T-helper 2 cell treated with Interferon-gamma antibody and Interleukin-4, amounts not matched to agents 100 ng/mL and 5 ng/mL, for 36 hours (primary cell): ENCODE data around the gene REC8. TPM values are rescaled to one million over a fixed set of nuclear protein-coding genes. Genes with fewer than 3 reads are reported as not detected.

Source experiments
- intact Hi-C: fragments of 100-400 bp; cut with micrococcal nuclease; formaldehyde crosslinking; loops from one replicate; pipeline ENCODE4 v1.15.1; 2023
- total RNA-seq: library from RNA; stranded (reverse); gene quantifications from 2 replicates; pipeline ENCODE4 v1.2.3, GENCODE V29; 2022

REC8 gene, protein sequence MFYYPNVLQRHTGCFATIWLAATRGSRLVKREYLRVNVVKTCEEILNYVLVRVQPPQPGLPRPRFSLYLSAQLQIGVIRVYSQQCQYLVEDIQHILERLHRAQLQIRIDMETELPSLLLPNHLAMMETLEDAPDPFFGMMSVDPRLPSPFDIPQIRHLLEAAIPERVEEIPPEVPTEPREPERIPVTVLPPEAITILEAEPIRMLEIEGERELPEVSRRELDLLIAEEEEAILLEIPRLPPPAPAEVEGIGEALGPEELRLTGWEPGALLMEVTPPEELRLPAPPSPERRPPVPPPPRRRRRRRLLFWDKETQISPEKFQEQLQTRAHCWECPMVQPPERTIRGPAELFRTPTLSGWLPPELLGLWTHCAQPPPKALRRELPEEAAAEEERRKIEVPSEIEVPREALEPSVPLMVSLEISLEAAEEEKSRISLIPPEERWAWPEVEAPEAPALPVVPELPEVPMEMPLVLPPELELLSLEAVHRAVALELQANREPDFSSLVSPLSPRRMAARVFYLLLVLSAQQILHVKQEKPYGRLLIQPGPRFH
- 66.0 and 68.7 TPM in 2 replicates for total RNA-seq

DNA sequence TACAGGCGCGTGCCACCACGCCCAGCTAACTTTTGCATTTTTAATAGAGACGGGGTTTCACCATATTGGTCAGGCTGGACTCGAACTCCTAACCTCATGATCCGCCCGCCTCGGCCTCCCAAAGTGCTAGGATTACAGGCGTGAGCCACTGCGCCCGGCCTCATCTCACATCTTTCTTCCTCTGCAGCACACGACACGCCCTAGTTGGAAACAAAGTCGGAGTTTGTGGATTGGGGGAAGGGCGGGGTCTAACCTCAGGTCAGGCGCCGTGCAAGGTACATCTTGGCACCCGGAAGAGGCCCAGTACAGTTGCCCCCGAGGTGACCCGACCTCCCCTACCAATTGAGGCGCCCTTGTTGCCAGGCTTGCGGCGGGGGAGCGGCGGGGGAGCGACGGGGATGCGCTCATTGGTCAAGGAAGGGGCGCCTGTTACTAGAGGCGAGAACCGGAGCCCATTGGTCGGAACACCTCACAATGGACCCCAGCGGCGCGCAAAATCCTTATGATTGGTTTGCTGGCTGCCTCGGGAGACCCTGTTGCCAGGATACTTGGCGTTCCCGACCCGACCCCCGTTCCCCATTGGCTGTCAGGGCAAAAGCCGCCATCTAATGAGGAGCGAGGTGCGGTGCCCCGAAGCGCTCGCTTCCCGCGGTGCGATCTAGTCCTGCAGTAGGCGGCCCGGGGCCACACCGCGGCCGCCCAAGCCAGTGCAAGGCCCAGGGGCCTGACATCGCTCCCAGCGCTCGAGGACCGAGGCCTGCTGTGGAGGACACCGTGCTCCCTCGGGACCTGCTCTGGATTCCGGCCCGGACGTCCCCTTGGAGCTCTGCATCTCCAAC is at the start of gene REC8:
Gene REC8, plus strand, starts transcription at position 659 of the 839 bp plus-strand sequence. CDS start 473 bp downstream, outside the sequence.
- intact Hi-C loops = no loop called here

DNA sequence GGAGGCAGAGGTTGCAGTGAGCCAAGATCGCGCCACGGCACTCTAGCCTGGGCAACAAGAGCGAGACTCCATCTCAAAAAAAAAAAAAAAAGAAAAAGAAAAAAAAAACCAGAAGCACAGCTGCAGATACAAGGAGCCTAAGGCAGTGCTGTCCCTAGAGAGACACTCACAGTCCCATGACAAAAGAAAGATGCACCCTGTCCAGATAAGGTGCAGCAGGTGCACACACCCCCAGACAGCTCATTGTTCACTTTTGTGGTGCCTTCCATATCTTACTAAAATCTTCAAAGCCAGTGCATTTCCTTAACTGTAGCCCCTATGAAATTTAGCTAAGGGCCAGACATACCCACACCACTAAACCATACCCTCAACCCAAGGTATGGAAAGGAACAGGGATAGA is 49.5 kb upstream of the REC8 start:
- intact Hi-C loops = no loop called here

DNA sequence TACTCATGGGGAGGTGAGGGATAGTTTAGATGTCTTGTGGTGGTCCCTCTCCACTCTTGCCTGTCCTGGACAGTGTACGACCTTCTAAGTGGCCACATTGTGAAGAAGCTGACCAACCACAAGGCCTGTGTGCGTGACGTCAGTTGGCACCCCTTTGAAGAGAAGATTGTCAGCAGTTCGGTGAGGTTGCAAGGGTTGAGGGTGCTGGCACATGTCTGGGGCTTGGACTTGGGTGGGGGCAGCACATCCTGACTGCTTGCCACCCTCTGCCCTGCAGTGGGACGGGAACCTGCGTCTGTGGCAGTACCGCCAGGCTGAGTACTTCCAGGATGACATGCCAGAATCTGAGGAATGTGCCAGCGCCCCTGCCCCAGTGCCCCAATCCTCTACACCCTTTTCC is 49.0 kb upstream of the REC8 start:
- intact Hi-C loops = no loop called here

DNA sequence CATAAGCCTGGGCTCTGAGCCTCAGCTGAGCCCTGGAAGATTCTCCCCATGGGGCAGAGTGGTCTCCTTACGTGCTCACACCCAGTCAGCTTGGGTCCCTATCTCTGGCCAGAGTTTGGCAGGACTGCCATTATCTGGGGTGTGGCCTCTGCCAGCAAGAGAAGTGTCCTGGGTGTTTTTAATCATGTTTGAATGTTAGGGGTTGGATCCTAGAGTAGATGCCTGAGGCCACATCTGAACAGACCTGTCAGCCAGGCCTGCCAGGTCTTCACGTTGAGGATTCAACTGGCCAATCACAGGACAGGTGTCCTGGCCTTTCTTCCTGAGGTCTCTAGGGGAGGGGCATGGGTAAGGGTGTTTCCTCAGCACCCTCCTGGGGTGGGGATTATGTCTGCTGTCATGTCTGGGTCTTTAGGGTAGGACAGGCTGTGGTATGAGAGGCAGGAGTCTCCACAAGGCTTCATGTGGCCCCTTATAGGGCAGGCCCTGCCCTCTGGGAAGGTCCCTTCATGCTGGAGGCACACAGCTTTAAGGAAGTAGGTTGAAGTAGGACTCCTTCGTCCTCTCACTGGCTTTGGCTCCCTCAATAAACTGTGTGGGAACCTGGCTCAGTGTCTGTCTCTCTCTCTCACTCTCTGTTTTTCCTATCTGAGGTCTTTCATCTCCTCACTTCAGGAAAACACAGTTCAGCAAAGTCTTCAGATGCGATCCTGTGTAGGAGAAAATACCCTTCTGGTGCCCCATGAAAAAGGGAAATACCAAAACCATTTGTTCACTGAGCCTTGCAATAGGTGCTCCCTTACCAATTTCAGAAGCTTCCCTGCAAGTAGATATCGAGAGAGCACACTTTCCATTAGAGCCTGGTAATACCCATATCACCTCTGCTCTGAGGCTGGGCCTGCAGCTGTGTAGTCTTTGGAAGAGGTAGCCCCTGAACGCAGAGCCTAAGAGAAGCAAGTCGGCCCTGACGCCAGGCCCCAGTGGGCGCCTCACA is 48.2 kb upstream of the REC8 start:
- intact Hi-C loops = no loop called here

DNA sequence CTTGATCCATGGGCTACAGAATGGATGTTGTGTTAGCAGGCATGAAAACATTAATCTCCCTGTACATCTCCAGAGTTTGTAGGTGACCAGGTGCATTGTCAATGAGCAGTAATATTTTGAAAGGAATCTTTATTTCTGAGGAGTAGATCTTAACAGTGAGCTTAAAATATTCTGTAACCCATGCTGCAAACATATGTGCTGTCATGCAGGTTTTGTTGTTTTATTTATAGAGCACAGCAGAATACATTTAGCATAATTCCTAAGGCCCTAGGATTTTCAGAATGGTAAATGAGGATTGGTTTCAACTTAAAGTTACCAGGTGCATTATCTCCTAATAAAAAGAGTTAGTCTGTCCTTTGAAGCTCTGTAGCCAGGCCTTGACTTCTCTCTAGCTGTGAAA is 44.9 kb upstream of the REC8 start:
- intact Hi-C loops = no loop called here

DNA sequence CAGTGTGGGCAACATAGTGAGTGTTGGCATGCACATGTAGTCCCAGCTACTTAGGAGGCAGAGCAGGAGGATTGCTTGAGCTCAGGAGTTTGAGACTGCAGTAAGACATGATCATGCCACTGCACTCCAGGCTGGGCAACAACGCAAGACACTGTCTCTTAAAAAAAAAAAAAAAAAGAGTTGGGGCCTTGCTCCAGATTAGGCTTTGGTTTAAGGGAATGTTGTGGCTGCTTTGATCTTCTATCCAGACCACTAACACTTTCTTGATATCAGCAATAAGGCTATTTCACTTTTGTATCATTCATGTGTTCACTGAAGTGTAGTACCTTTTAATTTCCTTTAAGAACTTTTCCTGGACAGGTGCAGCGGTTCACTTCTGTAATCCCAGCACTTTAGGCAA is 44.2 kb upstream of the REC8 start:
- intact Hi-C loops = no loop called here

DNA sequence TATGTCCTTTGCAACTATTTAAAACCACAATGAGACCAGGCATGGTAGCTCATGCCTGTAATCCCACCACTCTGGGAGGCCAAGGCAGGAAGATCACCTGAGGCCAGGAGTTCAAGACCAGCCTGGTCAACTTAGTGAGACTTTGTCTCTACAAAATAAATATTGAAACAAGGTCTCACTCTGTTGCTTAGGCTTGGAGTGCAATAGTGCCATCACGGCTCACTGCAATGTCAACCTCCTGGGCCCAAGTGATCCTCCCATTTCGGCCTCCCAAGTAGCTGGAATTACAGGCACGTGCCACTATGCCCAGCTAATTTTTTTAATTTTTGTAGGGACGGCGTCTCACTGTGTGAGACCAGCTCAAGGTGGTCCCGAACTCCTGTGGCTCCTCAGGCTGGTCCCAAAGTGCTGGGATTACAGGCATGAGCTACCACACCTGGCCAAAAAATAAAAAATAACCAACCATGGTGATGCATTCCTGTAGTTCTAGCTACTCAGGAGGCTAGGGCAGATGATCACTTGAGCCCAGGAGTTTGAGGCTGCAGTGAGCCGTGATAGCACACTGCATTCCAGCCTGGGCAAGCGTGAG is 42.4 kb upstream of the REC8 start:
- intact Hi-C loops = no loop called here

DNA sequence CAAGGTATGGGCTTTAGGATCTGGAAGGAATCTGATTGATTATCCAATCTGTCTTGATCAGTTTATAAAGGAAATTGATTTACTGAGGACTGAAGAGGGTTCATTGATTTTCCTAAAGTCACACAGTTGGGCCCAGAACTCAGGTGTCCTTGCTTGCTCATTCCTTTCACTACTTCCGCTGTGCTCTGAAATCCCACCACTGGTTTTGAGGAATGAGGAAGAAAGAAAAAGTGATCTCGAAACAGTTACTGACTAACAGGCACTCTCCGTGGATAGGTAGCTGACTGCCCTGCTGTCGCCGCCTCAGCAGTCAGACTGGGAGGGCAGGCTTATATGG is 41.5 kb upstream of the REC8 start, which contains the start of gene FITM1:
Gene FITM1, plus strand, starts transcription at position 280 of the 337 bp plus-strand sequence. CDS start 905 bp downstream, outside the sequence.
- intact Hi-C loops = no loop called here

DNA sequence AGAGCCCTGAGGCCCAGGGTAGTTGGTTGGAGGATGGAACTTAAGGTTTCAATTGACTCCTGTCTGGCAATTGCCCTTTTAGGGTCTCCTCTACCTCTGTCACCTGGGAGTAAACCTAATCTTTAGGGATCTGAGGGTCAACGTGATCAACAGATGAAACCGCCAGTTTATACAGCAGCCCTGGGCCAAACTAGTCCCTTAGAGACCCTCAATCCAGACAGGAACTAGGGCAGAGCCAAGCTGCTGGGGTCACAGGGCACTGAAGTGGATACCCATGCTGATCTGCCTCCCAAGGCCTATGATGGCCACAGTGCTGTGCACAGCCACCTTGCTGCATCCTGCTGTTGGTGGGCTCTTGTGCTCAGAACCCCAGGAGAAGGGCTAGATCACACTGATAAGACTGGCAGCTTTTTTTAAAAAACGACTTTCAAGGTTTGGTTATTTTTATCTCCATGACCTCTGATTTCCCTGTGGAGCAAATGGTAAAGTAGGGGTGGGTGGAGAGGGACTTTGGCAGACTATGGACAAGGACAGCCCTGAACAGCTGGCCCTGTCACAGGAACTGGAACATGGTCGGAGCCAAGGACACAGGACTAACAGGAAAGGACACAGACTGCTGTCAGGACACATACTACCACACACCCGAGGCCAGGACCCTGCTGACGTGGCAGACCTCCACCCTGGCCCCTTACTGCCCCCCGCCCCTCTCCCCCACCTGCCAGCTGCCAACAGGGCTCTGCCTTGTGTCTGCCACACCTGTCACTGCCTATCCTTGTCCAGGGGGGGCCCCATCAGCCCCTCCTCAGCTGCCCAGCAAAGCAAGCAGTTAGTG is 40.9 kb upstream of the REC8 start:
- intact Hi-C loops = no loop called here

DNA sequence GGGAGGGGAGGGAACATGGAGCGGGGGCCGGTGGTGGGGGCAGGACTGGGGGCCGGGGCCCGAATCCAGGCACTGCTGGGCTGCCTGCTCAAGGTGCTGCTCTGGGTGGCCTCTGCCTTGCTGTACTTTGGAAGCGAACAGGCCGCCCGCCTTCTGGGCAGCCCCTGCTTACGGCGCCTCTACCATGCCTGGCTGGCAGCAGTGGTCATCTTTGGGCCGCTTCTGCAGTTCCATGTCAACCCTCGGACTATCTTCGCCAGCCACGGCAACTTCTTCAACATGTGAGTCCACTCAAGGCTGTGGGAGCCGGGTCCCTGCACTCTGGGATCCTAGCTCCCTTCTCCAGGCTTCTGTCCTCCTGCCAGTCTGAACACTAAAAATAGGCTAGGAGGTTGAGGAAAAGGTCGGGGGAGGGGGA is 40.3 kb upstream of the REC8 start:
- intact Hi-C loops = no loop called here

DNA sequence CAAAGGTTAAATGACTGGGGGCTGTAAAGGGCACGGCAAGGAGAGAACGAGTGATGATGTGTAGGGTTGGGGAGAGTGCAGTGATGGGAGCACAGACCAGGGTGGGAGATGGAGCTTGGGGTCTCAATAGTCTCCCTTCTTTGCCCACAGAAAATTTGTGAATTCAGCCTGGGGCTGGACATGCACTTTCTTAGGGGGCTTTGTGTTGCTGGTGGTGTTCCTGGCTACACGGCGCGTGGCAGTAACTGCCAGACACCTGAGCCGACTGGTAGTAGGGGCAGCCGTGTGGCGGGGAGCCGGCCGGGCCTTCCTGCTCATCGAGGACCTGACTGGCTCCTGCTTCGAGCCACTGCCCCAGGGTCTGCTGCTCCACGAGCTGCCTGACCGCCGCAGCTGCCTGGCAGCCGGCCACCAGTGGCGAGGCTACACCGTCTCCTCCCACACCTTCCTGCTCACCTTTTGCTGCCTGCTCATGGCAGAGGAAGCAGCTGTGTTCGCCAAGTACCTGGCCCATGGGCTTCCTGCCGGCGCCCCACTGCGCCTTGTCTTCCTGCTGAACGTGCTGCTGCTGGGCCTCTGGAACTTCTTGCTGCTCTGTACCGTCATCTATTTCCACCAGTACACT is 39.7 kb upstream of the REC8 start:
- intact Hi-C loops = no loop called here

DNA sequence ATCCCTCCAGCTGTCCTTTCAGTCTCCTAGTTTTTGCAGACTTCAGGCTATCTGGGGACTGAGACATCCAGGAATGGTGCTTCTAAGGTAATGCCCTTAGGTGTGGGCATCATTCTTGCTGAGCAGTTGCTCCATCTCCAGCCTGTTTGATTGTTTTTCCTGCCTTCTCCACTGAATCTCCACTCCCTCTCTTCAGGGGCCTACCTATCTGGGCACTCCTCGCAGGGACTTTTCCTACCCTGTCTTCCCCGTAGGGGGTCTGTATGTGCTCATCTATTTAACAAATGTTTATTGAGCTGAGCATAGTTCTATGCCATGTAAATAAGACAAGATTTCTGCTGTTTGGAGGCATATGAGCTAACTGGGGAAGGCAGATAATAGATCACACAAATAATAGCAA is 38.9 kb upstream of the REC8 start:
- intact Hi-C loops = no loop called here

DNA sequence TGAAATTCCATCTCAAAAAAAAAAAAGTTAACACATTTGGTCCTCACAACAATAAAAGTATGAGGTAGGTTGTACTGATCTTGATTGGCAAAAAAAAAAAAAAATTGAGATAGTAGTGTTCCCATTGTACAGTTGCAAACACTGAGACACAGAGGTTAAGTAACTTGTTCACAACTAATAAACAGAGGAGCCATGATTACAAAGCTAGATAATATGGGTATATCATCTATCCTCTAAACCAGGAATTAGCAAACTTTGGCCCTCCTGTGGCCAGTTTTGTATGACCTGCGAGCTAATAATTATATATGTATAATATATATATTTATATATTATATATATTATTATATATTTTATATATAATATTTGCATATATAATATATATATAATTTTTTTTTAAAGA is 38.1 kb upstream of the REC8 start:
- intact Hi-C loops = no loop called here

DNA sequence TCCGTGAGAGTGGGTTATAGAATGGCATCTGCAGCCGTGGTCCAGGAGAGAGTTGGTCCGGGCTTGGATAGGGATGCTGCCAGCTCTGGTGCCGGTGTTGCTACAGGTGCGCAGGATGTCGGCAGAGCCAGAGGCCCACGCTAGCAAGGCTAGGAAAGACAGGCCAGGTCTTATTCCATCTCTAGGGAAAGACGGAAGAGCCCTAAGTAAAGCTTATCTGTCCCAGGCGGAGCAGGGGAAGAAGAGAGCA is 36.4 kb upstream of the REC8 start:
- intact Hi-C loops = no loop called here

DNA sequence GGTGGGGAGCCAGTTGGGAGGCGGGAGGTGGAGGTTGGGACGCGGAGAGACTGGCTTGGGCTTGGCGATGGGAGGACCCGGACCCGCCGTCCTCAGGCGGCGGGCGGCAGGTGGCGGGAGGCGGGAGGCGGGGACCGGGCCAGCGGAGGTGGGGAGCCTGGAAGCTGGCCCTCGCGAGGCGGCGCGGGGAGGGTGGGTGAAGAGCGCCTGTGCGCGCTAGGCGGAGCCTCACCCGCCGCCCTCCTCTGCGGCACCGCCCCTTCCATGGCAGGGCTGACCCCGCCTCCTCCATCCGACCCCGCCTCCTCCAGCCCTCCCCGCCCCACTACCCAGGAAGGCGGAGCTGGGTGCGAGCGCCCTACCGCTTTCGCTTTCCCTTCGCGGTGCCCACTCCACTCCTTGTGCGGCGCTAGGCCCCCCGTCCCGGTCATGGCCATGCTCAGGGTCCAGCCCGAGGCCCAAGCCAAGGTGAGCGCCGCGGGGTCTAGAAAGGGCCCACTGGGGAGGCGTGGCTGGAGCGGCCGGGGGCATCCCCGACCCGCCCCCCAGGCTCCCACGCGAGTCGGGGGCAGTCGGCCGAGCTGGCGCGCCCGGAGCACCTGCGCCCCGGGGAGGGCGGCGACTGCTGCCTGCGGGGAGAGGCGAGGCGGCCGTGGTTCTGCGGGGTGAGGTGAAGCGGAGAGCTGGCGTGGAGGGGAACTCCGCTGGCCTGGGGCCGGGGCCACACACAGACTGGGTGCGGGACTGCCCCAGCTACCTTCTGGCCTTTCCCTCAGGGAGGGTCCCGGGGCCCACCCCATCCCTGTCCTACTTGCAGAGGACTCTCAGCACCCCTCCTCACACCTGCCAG is 35.8 kb upstream of the REC8 start, which contains the start of gene PSME1:
Gene PSME1, plus strand, starts transcription at position 361 of the 850 bp plus-strand sequence. Its CDS starts 69 bp downstream, at position 430.
- intact Hi-C loops = loop anchor here (1.0 kb wide), 3 partner anchors 11 to 25 kb away; partner anchors contain the start of genes DCAF11, IRF9, NRL and RNF31

DNA sequence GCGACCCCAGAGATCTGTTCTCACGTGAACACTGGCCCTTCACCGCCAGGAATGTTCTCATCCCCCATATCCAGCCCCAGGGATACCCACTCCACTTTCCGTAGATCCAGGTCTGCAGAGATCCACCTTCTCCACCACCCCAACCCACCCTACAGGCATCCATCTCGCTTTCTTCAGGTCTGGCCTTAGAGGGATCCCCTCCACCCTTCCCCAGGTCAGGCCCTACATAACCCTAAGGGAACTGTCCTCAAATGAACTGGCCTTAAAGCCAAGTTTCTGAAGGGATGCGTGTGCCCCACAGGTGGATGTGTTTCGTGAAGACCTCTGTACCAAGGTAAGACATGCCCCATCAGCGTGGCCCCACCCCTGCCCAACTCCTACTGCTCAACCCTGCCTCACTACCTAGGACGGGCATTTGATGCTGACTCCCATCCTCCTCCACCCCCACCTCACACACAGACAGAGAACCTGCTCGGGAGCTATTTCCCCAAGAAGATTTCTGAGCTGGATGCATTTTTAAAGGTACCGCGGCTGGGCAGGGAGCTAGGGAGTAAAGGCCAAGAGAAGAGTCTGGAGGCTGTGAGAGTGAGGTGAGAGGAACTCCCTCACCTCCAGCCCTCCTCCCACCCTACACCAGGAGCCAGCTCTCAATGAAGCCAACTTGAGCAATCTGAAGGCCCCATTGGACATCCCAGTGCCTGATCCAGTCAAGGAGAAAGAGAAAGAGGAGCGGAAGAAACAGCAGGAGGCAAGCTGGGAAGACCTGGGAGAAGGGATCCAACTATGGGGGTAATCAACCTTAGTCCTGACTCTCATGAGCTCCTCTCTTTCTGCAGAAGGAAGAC is 35.0 kb upstream of the REC8 start:
- intact Hi-C loops = loop anchor here (1.0 kb wide), 3 partner anchors 10 to 24 kb away; partner anchors contain the start of genes DCAF11, IRF9, NRL and RNF31
